Left ventricle myocardium inferior (tissue), 1 donor: ENCODE measurements around the gene PPP1R17. TPM values are rescaled to one million over a fixed set of nuclear protein-coding genes. Genes with fewer than 3 reads are reported as not detected.

Experiments used
- DNase-seq: peaks from one replicate; pipeline ENCODE4 v3.0.0-alpha.2; 2020
- H3K27ac ChIP-seq: fragments of 200-600 bp; replicated peaks from 2 replicates; pipeline ENCODE4 v1.8.0; 2021
- H3K27me3 ChIP-seq: fragments of 200-600 bp; 2 replicates; pipeline ENCODE4 v1.8.0; 2021; ENCODE audit warnings: low read depth
- H3K36me3 ChIP-seq: fragments of 200-600 bp; 2 replicates; pipeline ENCODE4 v1.8.0; 2021
- H3K4me1 ChIP-seq: fragments of 200-600 bp; 2 replicates; pipeline ENCODE4 v1.8.0; 2021
- H3K4me3 ChIP-seq: fragments of 200-600 bp; 2 replicates; pipeline ENCODE4 v1.8.0; 2021; ENCODE audit warnings: mild to moderate bottlenecking, moderate library complexity
- H3K9me3 ChIP-seq: fragments of 200-600 bp; replicated peaks from 2 replicates; pipeline ENCODE4 v1.8.0; 2021
- CTCF ChIP-seq: fragments of 200-600 bp; IDR thresholded peaks from 2 replicates; pipeline ENCODE4 v1.8.0; 2021; ENCODE audit warnings: antibody characterized with exemption, mild to moderate bottlenecking, borderline replicate concordance
- intact Hi-C: fragments of 100-400 bp; cut with micrococcal nuclease; formaldehyde crosslinking; loops from one replicate; pipeline ENCODE4 v1.11.0; 2022
- total RNA-seq: library from RNA; stranded (reverse); fragmentation: NEBNext Ultra II Directional; extraction: Animal tissue kit (Norgen Biotek cat#: 25700); gene quantifications from one replicate; pipeline ENCODE4 v1.2.1, GENCODE V29; 2021
- donor health status: DM: no; HTN: yes; CAD: no; lungs with severe emphysema.

PPP1R17 gene
- total RNA-seq, 1 donor from 2014 or later: not detected

GRCh38 chr7:31695859-31696614 lies 9.0 kb downstream of the PPP1R17 start:
- no peaks in the 10 kb centered on the region for H3K36me3 ChIP-seq
- no peak overlapping the region for H3K4me3 ChIP-seq
- DNase-seq: no peak
- H3K4me1 ChIP-seq: no peaks in the 10 kb centered on the region
- H3K9me3 ChIP-seq: no peaks in the 10 kb centered on the region
- H3K27ac ChIP-seq: no peak overlapping the region
- TF ChIP-seq CTCF: no peak
- no peaks in the 10 kb centered on the region for H3K27me3 ChIP-seq
- intact Hi-C loops: no loop called here

GRCh38 chr7:31699050-31699449 lies 12.0 kb downstream of the PPP1R17 start:
- Histone ChIP-seq H3K27me3 (no peaks in the 10 kb centered on the region), H3K9me3 (no peaks in the 10 kb centered on the region), H3K36me3 (no peaks in the 10 kb centered on the region), H3K27ac (no peak overlapping the region), H3K4me1 (no peaks in the 10 kb centered on the region), H3K4me3 (no peak overlapping the region)
- intact Hi-C loops: no loop called here
- TF ChIP-seq CTCF: no peak
- no peak for DNase-seq

GRCh38 chr7:31702354-31702753 lies 15.3 kb downstream of the PPP1R17 start:
- no peak for DNase-seq
- TF ChIP-seq CTCF: no peak
- intact Hi-C loops: no loop called here
- no peak overlapping the region for H3K27ac ChIP-seq
- H3K9me3 ChIP-seq: no peaks in the 10 kb centered on the region
- no peaks in the 10 kb centered on the region for H3K36me3 ChIP-seq
- no peak overlapping the region for H3K4me3 ChIP-seq
- no peaks in the 10 kb centered on the region for H3K4me1 ChIP-seq
- H3K27me3 ChIP-seq: no peaks in the 10 kb centered on the region

DNA sequence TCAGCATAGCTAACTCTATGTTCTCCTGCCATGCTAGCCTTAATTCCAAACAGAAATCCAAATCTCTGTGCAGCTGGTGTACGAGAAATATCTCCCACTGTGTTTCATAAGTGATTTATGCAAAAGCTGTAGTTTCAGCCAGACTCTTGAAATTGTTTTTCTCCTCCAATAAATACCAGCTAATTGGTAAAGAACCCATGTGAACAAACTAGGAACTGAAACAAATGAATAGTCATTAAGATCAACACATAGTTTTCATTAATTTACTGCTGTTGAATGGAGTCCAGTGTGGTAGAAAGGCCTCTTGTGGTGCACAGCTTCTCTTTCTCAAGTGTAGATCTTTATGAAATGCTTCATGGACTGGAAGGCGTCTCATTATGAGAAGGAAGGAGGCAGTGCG lies 18.4 kb downstream of the PPP1R17 start:
- DNase-seq: no peak
- H3K36me3 ChIP-seq: peaks cover 3% of the 10 kb centered on the region
- no peaks in the 10 kb centered on the region for H3K9me3 ChIP-seq
- H3K4me3 ChIP-seq: no peak overlapping the region
- intact Hi-C loops: no loop called here
- no peak overlapping the region for H3K27ac ChIP-seq
- H3K4me1 ChIP-seq: no peaks in the 10 kb centered on the region
- TF ChIP-seq CTCF: no peak
- H3K27me3 ChIP-seq: no peaks in the 10 kb centered on the region

DNA sequence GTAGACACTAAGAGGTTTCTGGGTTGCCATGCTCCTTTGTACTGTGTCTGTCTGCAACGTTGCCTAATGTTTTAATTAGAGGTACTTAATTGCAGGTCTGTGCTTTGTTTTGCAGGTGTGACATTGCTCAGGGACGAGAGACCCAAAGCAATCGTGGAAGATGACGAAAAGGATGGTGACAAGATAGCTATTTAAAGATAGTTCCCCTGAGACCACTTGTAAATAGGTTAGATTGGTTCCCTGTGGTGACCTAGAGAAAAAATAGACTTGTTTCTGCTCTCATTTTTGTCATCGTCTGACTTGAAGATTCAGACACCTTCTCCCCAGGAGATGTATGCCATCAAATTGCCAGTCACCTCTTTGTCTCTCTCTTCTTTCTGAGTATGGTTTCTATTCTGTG lies 20.1 kb downstream of the PPP1R17 start:
- Histone ChIP-seq H3K27ac (no peak overlapping the region), H3K4me1 (no peaks in the 10 kb centered on the region), H3K4me3 (no peak overlapping the region), H3K36me3 (peaks cover 7% of the 10 kb centered on the region), H3K9me3 (no peaks in the 10 kb centered on the region), H3K27me3 (no peaks in the 10 kb centered on the region)
- intact Hi-C loops: no loop called here
- TF ChIP-seq CTCF: no peak
- DNase-seq: no peak
